Heart right ventricle (tissue), 16 donors: ENCODE data around the gene DERL2. TPM values are rescaled to one million over a fixed set of nuclear protein-coding genes. Genes with fewer than 3 reads are reported as not detected.

Source experiments
- ATAC-seq, 8 donors: fragments of 200-7000 bp; cut with Tn5 transposase; one replicate each; pipeline ENCODE4 v1.9.1; 2020; ENCODE audit warnings: mild to moderate bottlenecking in 8 of 8, moderate library complexity in 8 of 8, moderate number of reproducible peaks in 1 of 8
- DNase-seq, 2 donors: peaks; one replicate each; pipeline ENCODE4 v3.0.0-alpha.2; 2020
- H3K27ac ChIP-seq, 10 donors: fragments of 200-600 bp; sonication (generic) in 2 of 10; one replicate each; pipeline versions ENCODE4 v1.5.0 to v1.8.0; 2020 to 2022; ENCODE audit warnings: mild to moderate bottlenecking in 3 of 10
- H3K27me3 ChIP-seq, 7 donors: fragments of 200-600 bp; one replicate each; pipeline ENCODE4 v1.8.0; 2021 to 2022; ENCODE audit warnings: mild to moderate bottlenecking in 2 of 7
- H3K36me3 ChIP-seq, 9 donors: fragments of 200-600 bp; sonication (generic) in 1 of 9; one replicate each; pipeline versions ENCODE4 v1.5.0 to v1.8.0; 2020 to 2022; ENCODE audit warnings: mild to moderate bottlenecking in 2 of 9
- H3K4me1 ChIP-seq, 9 donors: fragments of 200-600 bp; sonication (generic) in 1 of 9; one replicate each; pipeline versions ENCODE4 v1.5.0 to v1.8.0; 2020 to 2022; ENCODE audit warnings: mild to moderate bottlenecking in 4 of 9
- H3K4me3 ChIP-seq, 10 donors: fragments of 200-600 bp; sonication (generic) in 2 of 10; one replicate each; pipeline versions ENCODE4 v1.5.0 to v1.8.0; 2020 to 2022; ENCODE audit warnings: mild to moderate bottlenecking in 7 of 10, moderate library complexity in 2 of 10
- H3K9me3 ChIP-seq, 11 donors: fragments of 200-600 bp in 10 of 11; sonication (generic) in 2 of 11; one replicate each; pipeline versions ENCODE4 v1.5.0 to v1.8.0; 2013 to 2022; ENCODE audit warnings: mild to moderate bottlenecking in 2 of 11, control low read depth in 1 of 11, moderate library complexity in 1 of 11
- WGBS, 2 donors: extraction: QIAGEN DNeasy Blood & Tissue Kit; methylation state at CpG; one replicate each; pipeline ENCODE4 v1.1.7; 2013; ENCODE audit warnings: inconsistent platforms in 1 of 2; 5-methylcytosine and 5-hydroxymethylcytosine counted together
- intact Hi-C, 10 donors: fragments of 100-400 bp; cut with DNase I; formaldehyde crosslinking; loops; one replicate each; pipeline versions ENCODE4 v1.11.1 to v1.14.2; 2022
- polyA plus RNA-seq, 2 donors: library from polyadenylated mRNA; stranded (reverse); fragments of 200-250 nt; gene quantifications; one replicate each; pipeline ENCODE4 v1.2.3, GENCODE V29; 2013
- total RNA-seq, 10 donors: library from RNA; stranded (reverse); fragmentation: NEBNext Ultra II Directional in 3 of 10; extraction: Animal tissue kit (Norgen Biotek cat#: 25700) in 3 of 10; gene quantifications; one replicate each; pipeline versions ENCODE4 v1.2.1 to v1.2.4, GENCODE V29; 2021 to 2023
- TF ChIP-seq, protein P1 (sequence below), 9 donors: fragments of 200-600 bp; sonication (generic) in 2 of 9; IDR thresholded peaks; one replicate each; pipeline versions ENCODE4 v1.5.0 to v1.8.0; 2021 to 2022; ENCODE audit warnings: antibody characterized with exemption in 9 of 9, mild to moderate bottlenecking in 5 of 9, moderate library complexity in 1 of 9
- donor health status: Arrhythmogenic right ventricular cardiomyopathy.
- donor health status: ischemic (EF 13 %, LVEDD 7.1; RV severe dilation, severe dysfunction).
- donor health status: healthy with polysubstance abuse.
- donor health status: DM: no; HTN: yes; CAD: no.
- donor health status: DM: no; HTN: no; CAD: no.
- donor health status: ischemic (EF 25% LVEDD 6.9; RV normal size, moderate dysfunction).
- donor health status: ischemic (EF 25% LVEDD 5.7; RV mildly dilated, moderate dysfunction).
- donor health status: healthy.
- donor health status: DM: yes; HTN: yes; CAD: no.
- donor health status: Ischemic cardiomyopathy.
- donor health status: ischemic (EF 35%, LVEDD 5.7; RV mildly dilated, moderate dysfunction).
- donor health status: nonischemic (EF 11% LVEDD 7.7; RV severe dilation, severe dysfunction).
- donor health status: DM: yes; HTN: yes; CAD: no.
- donor health status: PGD.
- donor health status: ischemic (EF 29% LVEDD 5.4; RV normal size, mild dysfunction).
- donor health status: nonischemic (EF 23%, LVEDD 6.1; RV moderate dilation, normal function).

The DERL2 gene
- total and polyA plus RNA-seq, 12 donors, result 18.4 to 57.2 (median 27.7) TPM

DNA sequence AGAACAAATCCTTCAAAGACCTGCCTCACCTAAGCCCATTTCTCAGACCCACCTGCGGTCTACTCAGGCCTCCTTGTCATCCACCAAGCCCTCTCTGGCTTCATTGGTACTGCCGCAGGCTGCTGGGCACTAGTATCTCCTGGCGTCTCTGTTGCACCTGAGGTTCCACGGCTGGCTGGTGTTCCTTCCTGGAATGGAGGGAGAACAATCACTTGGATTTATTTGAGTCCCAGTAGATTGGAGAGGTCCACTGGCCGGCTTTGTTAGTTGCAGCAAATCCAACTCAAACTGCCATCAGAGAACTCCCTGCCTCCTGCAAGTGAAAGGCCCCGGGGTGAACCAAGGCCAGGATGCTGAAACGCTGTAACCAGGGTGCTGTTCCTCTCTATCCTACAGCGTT, 15.7 kb upstream of the DERL2 start:
- TF ChIP-seq, protein P1, sequence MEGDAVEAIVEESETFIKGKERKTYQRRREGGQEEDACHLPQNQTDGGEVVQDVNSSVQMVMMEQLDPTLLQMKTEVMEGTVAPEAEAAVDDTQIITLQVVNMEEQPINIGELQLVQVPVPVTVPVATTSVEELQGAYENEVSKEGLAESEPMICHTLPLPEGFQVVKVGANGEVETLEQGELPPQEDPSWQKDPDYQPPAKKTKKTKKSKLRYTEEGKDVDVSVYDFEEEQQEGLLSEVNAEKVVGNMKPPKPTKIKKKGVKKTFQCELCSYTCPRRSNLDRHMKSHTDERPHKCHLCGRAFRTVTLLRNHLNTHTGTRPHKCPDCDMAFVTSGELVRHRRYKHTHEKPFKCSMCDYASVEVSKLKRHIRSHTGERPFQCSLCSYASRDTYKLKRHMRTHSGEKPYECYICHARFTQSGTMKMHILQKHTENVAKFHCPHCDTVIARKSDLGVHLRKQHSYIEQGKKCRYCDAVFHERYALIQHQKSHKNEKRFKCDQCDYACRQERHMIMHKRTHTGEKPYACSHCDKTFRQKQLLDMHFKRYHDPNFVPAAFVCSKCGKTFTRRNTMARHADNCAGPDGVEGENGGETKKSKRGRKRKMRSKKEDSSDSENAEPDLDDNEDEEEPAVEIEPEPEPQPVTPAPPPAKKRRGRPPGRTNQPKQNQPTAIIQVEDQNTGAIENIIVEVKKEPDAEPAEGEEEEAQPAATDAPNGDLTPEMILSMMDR (IDR thresholded peaks at IDR 0.05), result no peak
- Histone ChIP-seq H3K4me3 (no peak overlapping the region), H3K27ac (no peak overlapping the region), H3K9me3 (no peaks in the 10 kb centered on the region), H3K4me1 (peaks cover 0 to 16% (median 10%) of the 10 kb centered on the region in 9 donors), H3K36me3 (peaks cover 0 to 54% (median 0%) of the 10 kb centered on the region in 9 donors), H3K27me3 (peaks cover 0 to 19% (median 4%) of the 10 kb centered on the region in 7 donors)
- no peak for ATAC-seq
- 88% methylated on average over 8 of the region's 8 CpGs for WGBS, 2 donors
- no peak for DNase-seq
- intact Hi-C loops, result no loop called here

DNA sequence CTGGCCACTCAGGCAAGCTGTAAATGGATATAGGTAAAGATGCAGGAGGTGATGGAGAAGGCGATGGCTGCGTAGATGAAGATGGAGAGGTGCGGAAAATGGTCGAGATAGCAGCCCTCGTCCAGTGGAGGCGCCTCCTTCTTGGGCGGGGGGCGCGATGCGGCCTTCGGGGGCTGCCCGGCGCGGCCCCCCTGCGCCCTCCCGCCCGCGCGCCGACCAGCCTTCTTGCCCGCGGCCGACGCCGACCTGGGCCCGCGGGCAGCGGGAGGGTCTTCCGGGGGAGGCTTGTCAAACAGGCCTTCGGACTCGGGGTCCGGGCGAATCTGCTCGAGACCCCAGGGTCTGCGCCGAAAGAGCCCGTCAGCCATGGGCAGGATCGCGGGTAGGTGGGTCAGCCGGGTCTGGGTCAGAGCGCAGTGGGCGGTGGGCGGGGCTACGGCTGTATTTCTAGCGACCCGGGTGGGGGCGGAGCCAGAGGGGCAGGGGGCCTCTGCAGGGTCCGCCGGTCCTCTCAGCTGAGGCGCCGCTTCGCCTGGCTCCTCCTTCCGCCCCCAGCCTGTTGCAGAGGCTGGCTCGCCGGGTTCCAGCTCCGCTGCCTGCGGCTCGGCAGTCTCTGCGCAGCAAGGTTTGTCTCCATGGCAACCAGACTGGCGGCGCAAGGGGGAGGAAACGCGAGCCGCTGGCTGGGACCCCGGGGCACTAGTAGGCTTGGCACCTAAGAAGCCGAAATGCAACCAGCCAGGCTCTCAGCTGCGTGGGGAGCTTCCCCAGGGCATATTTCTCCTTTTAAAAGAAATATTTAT, 14.8 kb upstream of the DERL2 start:
- intact Hi-C loops, result no loop called here
- TF ChIP-seq, protein P1 (IDR thresholded peaks at IDR 0.05), result no peak
- 16 to 29% methylated on average over 60 to 67 of the region's 67 CpGs for WGBS, 2 donors
- ATAC-seq, result peak; percentile 76 to 93 (median 88)
- peak; percentile 66 to 67 for DNase-seq
- Histone ChIP-seq H3K27ac (peak overlapping the region in 5 of 10 donors; percentile 4 to 64 (median 48)), H3K9me3 (no peaks in the 10 kb centered on the region), H3K36me3 (peaks cover 0 to 52% (median 0%) of the 10 kb centered on the region in 9 donors), H3K27me3 (peaks cover 0 to 19% (median 4%) of the 10 kb centered on the region in 7 donors), H3K4me3 (peak overlapping the region; percentile 40 to 64 (median 56)), H3K4me1 (peaks cover 0 to 16% (median 10%) of the 10 kb centered on the region in 9 donors)

DNA sequence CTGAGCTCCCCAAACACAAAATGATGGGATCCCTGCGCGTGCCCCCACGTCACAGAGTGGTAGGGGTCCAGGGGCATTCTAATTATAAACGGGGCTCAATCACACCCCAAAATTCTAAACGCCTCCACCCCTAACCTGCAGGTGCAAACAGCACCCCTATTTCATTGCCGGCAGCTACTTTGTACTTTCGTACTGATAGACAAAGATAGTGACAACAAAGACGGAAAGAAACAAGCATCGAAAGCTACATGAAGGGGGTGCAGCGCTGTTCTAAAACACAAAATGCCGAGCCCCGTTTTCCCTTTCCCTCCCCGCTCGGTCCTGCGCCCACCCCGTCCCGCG, 14.2 kb upstream of the DERL2 start:
- Histone ChIP-seq H3K4me1 (peaks cover 0 to 16% (median 10%) of the 10 kb centered on the region in 9 donors), H3K27me3 (peaks cover 0 to 19% (median 4%) of the 10 kb centered on the region in 7 donors), H3K36me3 (peaks cover 0 to 47% (median 0%) of the 10 kb centered on the region in 9 donors), H3K27ac (peak overlapping the region in 3 of 10 donors; percentile 48 to 64 (median 53)), H3K9me3 (no peaks in the 10 kb centered on the region), H3K4me3 (peak overlapping the region; percentile 40 to 64 (median 56))
- ATAC-seq (no peak), DNase-seq (no peak)
- intact Hi-C loops, result no loop called here
- 18 to 29% methylated on average over 18 of the region's 18 CpGs for WGBS, 2 donors
- TF ChIP-seq, protein P1 (IDR thresholded peaks at IDR 0.05), result no peak

DNA sequence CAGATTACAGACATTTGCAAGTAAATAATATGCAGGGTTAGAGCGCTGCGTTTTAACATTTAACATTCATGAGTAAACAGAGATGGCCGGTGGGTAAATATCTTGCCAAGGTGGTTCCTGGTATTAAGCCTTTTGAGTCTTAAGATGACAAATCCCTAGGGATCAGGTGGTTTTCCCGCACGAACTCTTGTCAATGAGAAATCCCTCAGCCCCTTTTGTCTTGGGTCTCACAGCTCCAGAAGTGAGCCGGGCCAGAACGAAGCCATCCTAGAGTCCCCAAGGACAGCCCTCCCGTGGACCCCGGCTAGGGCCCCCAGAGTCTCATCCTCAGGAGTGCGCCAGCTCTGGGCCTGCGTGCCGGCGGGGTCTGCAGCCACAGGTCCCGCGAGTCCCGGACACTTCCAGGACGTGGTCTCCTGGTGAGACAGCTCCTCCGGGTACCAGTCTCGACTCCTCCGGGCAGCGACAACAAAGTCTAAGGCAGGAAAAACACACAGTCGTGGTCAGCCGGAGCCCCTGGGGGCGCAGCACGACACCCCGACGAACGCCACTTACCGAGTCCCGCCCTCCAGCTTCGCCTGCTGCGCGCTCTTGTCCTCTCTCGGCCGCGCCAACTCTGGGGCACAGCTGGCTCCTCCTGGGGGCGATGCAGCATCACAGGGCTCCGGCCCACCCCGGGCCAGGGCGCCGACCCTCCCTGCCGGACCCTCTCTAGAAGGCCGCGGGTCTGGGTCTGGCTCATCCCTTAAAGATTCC, 13.7 kb upstream of the DERL2 start:
- Histone ChIP-seq H3K27me3 (peaks cover 0 to 19% (median 4%) of the 10 kb centered on the region in 7 donors), H3K9me3 (no peaks in the 10 kb centered on the region), H3K27ac (no peak overlapping the region), H3K4me3 (peak overlapping the region in 9 of 10 donors; percentile 41 to 64 (median 58)), H3K4me1 (peaks cover 0 to 16% (median 10%) of the 10 kb centered on the region in 9 donors), H3K36me3 (peaks cover 0 to 41% (median 0%) of the 10 kb centered on the region in 9 donors)
- TF ChIP-seq, protein P1 (IDR thresholded peaks at IDR 0.05), result no peak
- 25 to 42% methylated on average over 41 to 44 of the region's 44 CpGs for WGBS, 2 donors
- intact Hi-C loops, result no loop called here
- DNase-seq, result no peak
- peak in 2 of 8 donors; percentile 11 to 25 for ATAC-seq
